ENCODE measurements around the gene DDX41. TPM values are rescaled to one million over a fixed set of nuclear protein-coding genes. Genes with fewer than 3 reads are reported as not detected.

Gene DDX41
- total and polyA plus RNA-seq, 2 of the 13 experiments (the other 11 are each of a cell fraction or from before 2014, with no cell fraction given), result 62.8 to 105 TPM

GRCh38 chr5:177500685-177501522 is 15.9 kb downstream of the DDX41 start (continued):
- TF ChIP-seq NFAT5 (CRISPR knock-in tag; IDR thresholded peaks at IDR 0.05) (no peak), SOX6 (IDR thresholded peaks at IDR 0.05) (no peak), SOX6 (CRISPR knock-in tag; IDR thresholded peaks at IDR 0.05) (no peak), CREB3 (CRISPR knock-in tag; IDR thresholded peaks at IDR 0.05) (no peak), SATB2 (CRISPR knock-in tag; IDR thresholded peaks at IDR 0.05) (no peak), PHF5A (CRISPR knock-in tag; IDR thresholded peaks at IDR 0.05; ENCODE audit: low read depth, unreplicated experiment) (no peak), ZNF530 (CRISPR knock-in tag; IDR thresholded peaks at IDR 0.05; ENCODE audit: low read depth) (no peak), TFAP4 (IDR thresholded peaks at IDR 0.05; ENCODE audit: borderline replicate concordance, low read depth) (no peak), ZNF614 (CRISPR knock-in tag; IDR thresholded peaks at IDR 0.05; ENCODE audit: borderline replicate concordance) (no peak), ZNF296 (CRISPR knock-in tag; conservative IDR thresholded peaks at IDR 0.05) (no peak)

All from HepG2 (cell line).